HUDEP-2 (cell line): ENCODE measurements around the gene NGDN.

Experiments used
- DNase-seq, 76 experiments: peaks; one replicate each; lab custom pipeline; 2025; ENCODE audit not compliant: unreplicated experiment in 76 of 76; lab: John Stamatoyannopoulos, UW

NGDN gene

GRCh38 chr14:23520899-23521533 is 51.5 kb downstream of the NGDN start:
- DNase-seq: no peak

DNA sequence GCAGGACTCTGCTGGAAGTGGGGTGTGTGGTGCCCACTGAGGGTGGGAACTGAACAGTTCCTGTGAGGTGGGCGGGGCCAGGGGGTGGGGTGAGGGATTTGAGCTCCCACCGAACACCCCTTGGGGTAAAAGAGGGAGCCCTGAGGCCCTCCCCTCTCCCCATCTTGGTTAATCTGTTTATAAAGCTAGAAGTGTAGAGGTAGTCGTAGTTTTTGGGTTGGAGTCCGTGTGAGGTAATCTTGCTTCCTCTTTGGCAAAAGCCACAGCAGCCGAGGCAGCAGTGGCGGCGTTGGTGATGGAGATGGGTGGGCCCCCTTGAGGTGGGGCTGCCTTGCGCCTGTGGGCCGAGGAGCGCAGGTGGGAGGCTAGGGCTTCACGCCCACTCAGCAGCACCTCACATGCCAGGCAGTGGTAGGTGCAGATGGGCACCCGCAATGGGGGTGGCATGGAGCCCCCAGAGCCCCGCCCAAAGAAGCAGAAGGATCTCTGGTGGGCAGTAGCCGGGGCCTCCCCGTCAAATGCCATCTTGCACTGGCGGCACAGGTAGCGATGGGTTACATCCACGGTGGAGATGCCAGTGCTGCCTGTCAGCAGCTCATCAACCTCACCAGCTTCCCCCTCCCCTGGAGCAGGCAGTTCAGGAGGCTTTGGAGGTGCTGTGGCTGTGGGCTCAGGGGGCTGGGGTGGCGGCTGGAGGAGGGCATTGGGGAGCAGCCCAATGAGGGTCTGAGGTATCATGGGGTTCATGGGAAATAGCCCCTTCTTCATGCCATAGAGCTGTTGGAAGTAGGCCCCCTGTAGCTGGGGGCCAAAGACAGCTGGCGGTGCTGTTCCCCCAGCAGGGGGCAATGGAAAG is 52.5 kb downstream of the NGDN start:
- no peak for DNase-seq

DNA sequence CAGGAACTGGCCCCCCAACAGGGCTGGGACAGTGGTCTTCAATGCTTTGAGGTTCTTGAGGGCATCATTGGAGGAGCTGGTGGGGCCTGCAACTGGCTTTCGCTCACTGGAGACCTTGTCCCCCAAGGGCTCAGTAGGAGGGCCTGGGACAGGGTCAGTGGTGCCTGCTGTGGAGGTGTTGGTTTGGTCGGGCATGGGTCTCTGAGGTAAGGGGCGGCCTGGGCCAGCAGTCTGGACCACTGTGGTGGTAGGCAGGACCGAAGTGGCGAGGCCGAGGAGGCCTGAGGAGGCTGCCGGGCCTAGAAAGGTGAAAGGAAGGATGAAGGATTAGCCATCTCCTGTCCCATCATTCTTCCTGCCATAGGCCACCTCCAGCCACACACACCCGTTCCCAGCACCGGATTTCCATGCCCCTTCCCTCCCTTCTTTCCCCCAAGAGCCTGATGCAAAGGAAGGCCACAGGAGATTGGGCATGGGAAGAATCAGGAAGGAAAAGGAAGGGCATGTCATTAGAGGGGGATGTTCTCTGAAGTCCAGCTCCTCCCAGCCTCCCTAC is 53.2 kb downstream of the NGDN start:
- DNase-seq: no peak

DNA sequence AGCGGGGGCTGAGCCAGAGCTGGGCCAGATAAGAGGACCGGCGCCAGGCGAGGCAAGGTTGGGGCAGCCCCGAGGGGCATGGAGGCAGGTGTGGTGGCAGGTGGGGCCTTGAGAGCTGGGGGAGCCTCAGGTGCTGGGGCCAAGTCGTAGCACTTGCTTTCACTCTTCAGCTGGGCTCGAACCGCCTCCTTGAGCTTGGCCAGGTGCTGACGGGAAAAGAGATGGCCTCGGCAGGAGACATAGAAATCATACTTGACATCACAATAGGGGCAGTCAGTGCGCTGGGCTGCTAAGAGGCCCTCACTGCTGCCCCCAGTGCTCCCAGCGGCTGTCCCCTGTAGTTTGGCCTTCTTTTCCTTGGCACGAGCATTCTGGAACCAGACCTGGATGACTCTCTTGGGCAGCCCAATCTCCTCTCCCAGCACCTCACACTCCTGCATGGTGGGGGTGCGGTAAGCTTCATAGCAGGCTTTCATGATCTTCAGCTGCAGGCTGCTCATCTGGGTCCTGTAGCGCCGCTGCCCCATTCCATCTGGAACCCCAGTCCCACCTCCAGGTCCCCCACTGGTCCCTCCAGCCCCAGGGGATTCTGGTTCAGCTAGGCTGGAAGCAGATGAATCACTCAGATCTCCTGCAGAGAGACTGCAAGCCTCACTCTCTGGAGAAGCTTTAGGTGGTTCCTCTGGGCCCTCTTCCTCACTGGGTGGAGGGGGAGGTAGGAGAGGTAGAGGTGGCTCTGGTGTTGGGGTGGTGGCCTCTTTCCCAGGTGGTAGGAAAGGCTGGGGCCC is 53.9 kb downstream of the NGDN start:
- no peak for DNase-seq

DNA sequence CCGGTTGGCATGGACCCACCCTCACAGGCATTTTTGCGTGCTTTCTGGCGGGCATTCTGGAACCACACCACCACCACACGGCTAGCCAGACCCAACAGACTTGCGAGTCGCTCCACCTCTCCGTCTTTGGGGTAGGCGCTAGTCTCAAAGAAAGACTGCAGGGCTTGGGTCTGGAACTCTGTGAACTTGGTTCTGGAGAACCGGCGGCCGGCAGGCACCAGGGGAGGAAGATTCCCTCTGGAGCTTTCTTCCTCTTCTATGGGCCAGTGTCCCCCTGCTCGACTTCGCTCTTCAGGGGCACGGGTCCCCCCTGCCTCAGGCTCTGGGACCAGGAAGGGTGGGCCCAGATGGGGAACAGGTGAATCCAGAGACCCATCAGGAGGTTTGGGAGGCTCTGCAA is 55.5 kb downstream of the NGDN start:
- DNase-seq: no peak

GRCh38 chr14:23525611-23526010 is 56.1 kb downstream of the NGDN start:
- DNase-seq: no peak
